ENCODE measurements around the gene TRO.

DNA sequence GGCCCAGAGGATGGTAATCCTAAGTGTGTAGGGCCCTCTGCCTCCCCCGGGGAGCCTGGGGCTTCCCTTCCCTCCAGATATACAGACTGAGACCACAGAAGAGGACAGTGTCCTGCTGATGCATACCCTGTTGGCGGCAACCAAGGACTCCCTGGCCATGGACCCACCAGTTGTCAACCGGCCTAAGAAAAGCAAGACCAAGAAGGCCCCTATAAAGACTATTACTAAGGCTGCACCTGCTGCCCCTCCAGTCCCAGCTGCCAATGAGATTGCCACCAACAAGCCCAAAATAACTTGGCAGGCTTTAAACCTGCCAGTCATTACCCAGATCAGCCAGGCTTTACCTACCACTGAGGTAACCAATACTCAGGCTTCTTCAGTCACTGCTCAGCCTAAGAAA is 1.9 kb downstream of the TRO start:
- TF ChIP-seq, protein P1, sequence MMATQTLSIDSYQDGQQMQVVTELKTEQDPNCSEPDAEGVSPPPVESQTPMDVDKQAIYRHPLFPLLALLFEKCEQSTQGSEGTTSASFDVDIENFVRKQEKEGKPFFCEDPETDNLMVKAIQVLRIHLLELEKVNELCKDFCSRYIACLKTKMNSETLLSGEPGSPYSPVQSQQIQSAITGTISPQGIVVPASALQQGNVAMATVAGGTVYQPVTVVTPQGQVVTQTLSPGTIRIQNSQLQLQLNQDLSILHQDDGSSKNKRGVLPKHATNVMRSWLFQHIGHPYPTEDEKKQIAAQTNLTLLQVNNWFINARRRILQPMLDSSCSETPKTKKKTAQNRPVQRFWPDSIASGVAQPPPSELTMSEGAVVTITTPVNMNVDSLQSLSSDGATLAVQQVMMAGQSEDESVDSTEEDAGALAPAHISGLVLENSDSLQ (IDR thresholded peaks at IDR 0.05), result no peak
- TF ChIP-seq FOXK2 (IDR thresholded peaks at IDR 0.05) (no peak), NFRKB (IDR thresholded peaks at IDR 0.05) (no peak), LEF1 (IDR thresholded peaks at IDR 0.05; ENCODE audit: borderline replicate concordance) (no peak), ZNF384 (IDR thresholded peaks at IDR 0.05) (no peak)
